GM19239 (cell line): Measurements from ENCODE around the gene SLC44A4.
"Not testable (repeated sequence)": the region's sequence is repeated elsewhere in the genome, so short reads cannot be mapped to it uniquely, and the experiment has no call there.

ENCODE experiments used
- DNase-seq: peaks from one replicate; pipeline ENCODE4 v3.0.0; 2011; ENCODE audit warnings: low spot score; ENCODE audit not compliant: insufficient read length
- FAIRE-seq: peaks from 2 replicates; lab custom pipeline; 2011; peaks lifted over from hg19 to GRCh38; lab: Jason Lieb, UNC

The SLC44A4 gene

DNA sequence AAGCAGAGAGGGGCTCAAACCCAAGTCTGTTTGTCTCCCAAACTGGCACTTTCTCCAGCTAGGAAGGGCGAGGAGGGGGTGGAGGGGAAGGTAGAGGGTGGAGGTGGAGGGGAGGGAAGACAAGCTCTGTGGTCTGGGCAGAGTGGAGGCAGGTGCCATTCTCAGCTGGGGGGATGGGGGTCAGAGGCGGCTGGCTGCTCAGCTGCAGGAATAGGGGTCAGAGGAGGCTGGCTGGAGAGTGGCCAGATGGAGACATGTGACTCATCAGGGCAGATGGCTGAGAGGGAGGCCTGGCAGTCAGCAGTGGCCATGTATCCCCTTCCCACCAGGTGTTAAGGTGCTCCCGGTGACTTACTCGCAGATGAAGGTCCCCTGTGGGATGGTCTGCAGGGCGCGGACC, 3.5 kb upstream of the SLC44A4 start:
- no peak for FAIRE-seq
- DNase-seq: no peak

DNA sequence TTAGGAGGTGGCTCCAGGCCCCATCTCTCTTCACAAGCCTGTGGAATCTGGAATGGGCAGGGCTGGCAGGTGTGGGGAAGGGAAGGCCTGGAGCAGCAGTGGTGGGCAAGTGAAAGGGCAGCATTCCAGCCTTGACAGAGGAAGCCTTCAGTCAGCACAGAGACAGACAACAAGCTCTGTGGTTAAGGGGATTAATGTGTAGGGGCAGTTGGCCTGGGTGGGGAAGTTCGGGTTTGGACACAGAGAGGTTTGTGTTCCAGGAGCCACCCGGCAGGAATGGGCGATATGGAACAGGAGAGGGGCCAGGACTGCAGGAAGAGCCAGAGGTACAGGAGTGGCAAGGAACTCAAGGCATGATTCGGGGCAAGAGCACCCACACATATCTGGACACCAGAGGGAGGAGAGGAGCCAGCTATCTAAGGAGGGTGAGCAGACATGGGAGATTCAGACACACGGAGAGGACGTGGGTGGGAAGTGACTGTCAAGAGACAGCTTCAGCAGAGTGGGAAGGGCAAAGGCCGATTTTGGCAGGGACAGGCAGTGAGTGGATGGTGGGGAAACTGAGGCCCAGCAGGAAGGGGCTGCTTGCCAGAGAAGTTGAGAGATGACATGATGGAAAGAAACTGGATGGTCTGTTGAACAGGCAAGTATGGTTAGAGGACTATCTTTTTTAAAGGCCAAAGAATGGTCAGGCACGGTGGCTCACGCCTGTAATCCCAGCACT, 2.5 kb upstream of the SLC44A4 start:
- FAIRE-seq: no peak
- no peak for DNase-seq

DNA sequence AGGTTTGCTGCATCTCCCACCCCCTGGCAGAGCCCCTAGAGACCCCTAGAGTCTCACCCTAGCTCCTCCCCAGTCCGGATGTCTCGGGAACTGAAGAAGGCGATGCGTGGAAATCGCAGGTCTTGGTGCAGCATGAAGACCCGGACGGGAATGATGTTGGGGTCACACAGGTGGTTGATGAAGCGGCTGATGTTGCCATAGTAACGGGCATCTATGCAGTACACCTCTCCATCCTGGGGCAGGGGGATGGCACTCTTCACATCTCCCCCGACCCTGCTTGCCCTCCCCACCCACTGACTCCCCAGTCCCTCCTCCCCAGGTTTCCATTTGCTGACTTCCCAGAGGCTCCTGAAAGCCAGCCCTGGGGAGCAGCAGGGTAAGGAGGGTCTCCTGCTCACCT, 1.8 kb upstream of the SLC44A4 start:
- DNase-seq: no peak
- no peak for FAIRE-seq

- FAIRE-seq: no peak
- no peak for DNase-seq
Measured at GRCh38 chr6:31879901-31880300, 1.1 kb upstream of the SLC44A4 start.

- DNase-seq (no peak), FAIRE-seq (no peak)
Measured at GRCh38 chr6:31879143-31879542, 346 bp upstream of the SLC44A4 start.

DNA sequence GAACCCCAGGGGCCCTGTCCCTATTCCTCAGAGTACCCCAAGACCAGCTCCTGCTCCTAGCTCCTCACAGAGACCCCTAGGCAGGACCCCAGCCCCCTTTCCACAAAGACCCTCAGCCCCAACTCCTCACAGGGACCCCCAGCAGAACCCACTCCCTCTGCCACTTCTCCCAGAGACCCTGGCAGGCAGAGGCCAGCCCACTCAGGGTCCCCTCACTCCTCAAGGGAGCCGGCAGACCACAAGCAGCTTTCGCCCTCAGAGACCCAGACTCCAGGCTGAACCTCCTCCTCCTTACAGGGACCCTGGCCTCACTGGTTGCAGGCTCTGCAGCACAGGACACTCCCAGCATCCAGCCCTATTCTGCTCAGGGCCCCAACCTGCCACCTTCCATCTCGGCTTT, 575 bp downstream of the SLC44A4 start:
- FAIRE-seq: no peak
- DNase-seq: no peak

DNA sequence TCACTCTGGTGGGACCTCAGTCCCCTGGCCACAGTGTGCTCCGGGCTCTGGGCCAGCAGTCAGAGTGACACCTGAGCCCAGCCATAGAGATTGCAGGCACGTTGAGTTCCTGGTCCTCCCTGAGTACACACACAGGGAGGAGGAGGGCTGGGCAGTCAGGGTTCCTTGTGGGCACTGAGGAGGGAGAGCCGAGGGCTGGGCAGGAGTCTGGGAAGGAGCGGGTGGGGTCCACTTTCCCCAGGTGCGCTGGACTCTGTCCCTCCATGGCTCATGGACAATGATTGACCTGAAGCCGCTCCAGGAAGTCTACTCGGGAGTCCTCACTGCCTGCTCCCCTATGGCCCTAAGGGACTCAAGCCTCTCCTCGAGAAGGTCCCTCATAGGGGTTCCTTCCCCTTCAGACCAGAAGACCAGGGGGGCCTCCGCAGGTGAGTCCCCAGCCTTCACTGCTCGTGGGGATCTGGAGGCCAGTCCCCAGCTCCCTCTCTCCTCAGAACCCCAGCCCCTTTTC, 1.1 kb downstream of the SLC44A4 start:
- DNase-seq (no peak), FAIRE-seq (no peak)

DNA sequence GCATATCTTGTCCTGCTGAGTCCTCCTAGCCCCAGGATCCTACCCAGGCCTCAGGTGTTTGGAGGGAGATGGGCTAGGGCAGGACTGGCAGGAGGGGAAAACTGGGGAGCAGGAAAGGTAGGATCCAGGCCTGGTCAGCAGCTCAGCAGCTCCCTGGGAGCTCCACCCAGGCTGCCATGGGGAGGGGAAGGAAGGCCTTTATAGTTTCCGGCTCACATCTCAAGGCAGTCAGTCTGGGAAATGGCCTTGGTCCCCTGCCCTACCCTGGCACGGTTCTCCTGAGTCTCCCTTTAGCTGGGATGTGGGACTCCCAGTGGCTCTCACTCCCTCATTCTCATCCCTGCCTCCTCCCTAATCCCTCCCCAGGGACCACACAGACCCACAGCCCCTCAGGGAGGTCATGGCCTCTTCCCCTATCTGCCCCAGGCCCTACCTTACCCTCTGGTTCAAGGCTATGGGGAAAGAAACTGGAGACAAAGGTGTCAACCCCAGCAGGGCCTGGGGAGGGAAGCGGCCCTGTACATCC, 1.6 kb downstream of the SLC44A4 start:
- FAIRE-seq: no peak
- DNase-seq: no peak

DNA sequence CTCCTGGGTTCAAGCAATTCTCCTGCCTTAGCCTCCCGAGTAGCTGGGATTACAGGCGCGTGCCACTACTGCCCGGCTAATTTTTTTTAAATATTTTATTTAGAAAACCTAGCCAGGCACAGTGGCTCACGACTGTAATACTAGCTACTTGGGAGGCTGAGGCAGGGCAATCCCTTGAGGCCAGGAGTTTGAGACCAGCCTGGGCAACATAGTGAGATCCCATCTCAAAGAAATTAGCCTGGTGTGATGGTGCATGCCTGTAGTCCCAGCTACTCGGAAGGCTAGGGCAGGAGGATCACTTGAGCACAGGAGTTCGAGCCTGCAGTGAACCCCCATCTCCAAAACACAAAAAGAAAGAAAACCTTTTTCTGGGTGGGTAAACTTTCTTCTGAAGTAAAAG, 2.4 kb downstream of the SLC44A4 start:
- DNase-seq: no peak
- no peak for FAIRE-seq

- DNase-seq (no peak), FAIRE-seq (no peak)
Measured at GRCh38 chr6:31875877-31876276, 2.9 kb downstream of the SLC44A4 start.

DNA sequence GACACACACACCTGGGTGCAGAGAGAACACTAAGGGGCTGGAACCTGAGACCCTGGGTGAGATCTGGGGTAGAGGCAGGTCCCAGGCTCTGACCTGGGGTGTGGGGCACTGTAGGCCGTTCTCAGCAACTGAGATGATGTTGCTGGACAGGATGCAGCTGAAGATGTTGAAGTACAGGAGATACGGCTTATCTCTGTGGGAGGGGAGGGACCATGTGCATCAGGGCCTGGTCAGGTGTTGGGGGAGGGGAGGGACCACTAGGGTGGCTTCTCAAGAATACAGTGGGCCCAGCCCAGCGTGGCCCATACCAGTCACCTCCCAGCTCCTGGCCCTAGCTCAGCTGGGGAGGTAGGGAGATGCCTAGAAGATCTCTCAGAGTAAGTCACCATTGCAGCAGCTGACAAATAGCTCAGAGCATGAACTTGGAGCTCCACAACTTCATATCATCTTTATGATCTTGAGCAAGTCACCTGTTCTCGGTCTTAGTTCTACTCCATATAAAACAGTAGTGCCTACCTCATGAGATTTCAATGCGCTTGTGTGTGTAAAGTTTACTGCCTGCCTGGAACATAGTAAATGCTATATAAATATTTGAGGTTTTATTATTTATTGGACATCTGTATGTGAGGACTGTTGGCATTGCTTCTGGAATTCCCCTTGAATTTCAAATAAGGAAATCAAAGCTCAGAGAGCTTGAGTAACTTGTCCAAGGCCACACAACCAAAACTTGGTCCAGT, 3.8 kb downstream of the SLC44A4 start:
- FAIRE-seq: no peak
- no peak for DNase-seq

DNA sequence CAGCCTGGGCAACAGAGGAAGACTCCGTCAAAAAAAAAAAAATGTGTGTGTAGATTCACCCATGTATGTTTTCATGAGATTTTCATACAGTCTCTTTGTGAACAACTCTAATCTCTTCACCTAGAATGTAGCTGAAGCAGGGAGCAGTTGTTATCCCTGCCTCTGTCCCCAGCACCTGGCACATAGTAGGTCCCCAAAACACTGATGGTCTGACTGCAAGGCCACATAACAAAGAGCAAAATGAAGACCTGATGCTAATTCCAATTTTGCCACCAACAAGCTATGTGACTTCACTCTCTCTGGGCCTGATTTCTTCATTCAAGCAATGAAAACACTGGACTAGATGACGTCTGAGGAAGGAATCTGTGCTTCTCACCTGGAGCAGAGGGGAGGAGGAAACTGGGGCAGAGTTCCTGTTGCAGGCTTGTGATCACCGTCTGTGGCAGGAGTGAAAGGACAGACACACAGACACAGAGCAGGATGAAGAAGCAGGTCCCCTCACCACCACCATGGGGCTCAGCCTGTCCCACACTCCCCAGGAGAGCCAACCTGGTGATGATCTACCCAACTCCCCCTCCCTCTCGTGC, 4.6 kb downstream of the SLC44A4 start:
- FAIRE-seq (no peak), DNase-seq (no peak)

GRCh38 chr6:31871046-31871659, 7.6 kb downstream of the SLC44A4 start:
- no peak for FAIRE-seq
- DNase-seq: no peak

DNA sequence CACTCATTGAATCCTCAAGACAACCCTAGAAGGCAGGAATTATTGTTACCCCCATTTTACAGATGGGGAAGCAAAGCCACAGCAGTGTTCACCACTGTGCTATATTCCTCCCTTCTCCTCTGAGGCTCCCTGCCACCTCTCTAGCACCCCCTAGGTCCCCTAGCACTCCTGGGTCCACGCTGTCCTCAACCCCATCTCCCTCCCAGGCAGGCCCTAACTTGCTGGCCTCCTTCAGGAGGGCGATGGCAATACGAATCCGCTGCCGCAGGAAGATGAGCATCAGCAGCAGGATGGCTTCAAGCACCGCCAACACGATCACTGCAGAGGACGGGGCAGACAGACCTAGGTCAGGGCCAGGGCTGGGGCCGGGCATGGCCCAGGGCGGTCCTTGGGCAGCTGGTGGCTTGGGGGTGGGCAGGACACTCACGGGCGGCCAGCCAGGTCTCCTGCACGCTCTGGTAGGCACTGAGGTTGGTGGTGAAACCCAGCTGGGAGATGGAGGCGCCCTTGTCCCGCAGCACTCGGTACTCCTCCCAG, 8.3 kb downstream of the SLC44A4 start:
- FAIRE-seq (no peak), DNase-seq (no peak)

DNA sequence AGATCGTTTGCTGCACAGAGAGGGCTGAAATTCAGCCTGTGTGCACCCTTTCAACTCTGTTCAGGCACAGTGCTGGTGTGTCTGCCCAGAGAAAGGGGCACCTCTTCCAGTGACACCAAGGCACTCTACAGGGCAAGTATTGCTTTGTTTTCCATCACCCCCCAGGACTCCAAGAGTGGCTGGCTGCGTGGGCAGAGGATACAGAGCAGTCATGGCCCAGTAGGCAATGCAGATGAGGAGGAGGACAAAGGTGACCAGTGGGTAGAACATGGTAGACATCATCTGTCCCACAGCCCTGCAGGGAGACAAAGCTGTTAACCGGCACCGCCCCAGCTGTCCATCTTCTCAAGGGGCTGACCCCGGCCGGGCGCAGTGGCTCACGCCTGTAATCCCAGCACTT, 9.5 kb downstream of the SLC44A4 start:
- FAIRE-seq: no peak

GRCh38 chr6:31868658-31868971, 10.2 kb downstream of the SLC44A4 start:
- not testable (repeated sequence) for FAIRE-seq, DNase-seq

More for the DNA sequence above, 9.5 kb downstream of the SLC44A4 start:
- DNase-seq: no peak

DNA sequence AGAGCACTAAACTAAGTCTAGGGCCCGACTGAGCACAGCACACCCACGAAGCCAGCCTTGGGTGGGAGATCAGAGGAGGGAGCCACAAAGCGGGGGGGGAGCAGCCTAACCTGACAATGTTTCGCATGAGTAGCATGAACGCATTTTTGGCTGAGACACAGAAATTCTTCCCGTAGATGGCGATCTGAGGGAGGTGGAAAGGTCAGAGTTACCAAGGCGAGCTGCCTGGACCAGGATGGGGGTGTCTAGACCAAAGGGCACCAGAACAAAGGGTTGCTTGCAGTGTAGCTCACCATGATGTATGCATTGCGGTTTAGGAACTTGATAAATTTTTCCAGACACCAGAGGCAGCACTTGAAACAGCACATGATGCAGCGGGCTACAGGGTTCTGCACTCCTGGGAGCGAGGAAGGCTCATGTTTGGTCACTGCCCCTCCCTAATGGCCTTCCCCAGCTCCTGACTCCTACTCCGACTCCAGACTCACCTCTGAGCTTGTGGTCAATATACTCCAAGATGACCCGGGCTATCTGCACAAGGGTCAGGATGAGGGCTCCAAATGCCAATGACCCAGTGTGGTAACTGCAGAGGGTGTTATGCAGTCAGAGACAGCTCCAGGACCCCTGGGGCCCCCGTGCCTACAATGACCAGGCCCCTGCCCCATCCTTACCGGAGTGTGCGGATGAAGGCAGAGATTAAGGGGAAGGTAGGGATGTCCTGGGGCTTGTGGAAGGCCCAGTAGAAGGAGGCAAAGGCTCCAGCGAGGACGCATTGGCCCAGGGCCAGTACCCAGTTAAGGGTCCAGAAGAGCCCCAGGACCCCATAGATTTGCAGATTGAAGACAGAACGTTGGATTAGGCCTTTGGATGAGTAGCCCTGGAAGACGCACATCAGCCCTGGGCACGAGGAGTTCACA, 13.3 kb downstream of the SLC44A4 start:
- DNase-seq (no peak), FAIRE-seq (no peak)

DNA sequence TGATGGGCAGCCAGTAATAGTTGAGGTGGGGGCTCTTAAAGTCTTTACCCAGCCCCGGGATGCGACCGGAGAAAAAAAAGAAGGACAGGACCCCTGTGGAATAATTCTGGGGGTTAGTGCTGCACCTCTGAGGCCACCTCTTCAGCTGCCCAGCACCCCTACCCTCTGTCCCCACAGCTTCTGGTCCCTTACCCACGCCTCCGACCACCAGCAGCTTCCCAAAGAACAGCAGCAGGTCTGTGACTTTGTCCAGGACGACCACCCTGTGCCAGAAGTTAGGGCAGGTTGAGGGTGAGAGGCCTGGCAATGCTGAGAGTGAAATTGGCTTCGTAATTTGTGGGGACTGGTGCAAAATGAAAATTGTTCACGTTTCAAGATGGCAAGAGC, 14.0 kb downstream of the SLC44A4 start:
- DNase-seq (no peak), FAIRE-seq (no peak)

DNA sequence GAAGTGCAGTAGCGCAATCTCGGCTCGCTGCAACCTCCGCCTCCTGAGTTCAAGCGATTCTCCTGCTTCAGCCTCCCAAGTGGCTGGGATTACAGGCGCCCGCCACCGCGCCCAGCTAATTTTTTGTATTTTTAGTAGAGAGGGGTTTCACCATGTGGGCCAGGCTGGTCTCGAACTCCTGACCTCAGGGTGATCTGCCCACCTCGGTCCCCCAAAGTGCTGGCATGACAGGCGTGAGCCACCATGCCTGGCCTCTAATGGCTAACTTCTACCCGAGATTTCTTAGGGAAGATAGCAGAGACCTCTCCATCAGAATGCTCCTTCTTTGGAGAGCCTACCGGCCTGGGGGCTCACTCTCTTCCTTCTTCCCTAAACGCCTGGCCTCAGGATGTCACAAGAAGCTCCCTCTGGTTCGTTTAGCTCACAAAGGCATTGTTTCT, 14.7 kb downstream of the SLC44A4 start:
- FAIRE-seq: not testable (repeated sequence)

More for the DNA sequence above, 14.7 kb downstream of the SLC44A4 start:
- not testable (repeated sequence) for DNase-seq
